Naive thymus-derived CD4-positive, alpha-beta T cell (primary cell): Measurements from ENCODE around the gene FBXW5. TPM values are rescaled to one million over a fixed set of nuclear protein-coding genes. Genes with fewer than 3 reads are reported as not detected.

Experiments
- ATAC-seq: fragments of 150-1000 bp; cut with Tn5 transposase; 2 replicates; pipeline ENCODE4 v1.10.0; 2021; ENCODE audit warnings: mild to moderate bottlenecking, moderate library complexity
- CTCF ChIA-PET: fragments of 350-600 bp; sonication (Branson Sonifier 250); formaldehyde crosslinking; loops from one replicate; lab custom pipeline; 2021; ENCODE audit warnings: antibody characterized with exemption; lab: Charles Lee
- POLR2A ChIA-PET: fragments of 350-600 bp; sonication (Branson Sonifier 250); formaldehyde crosslinking; loops from one replicate; lab custom pipeline; 2021; ENCODE audit warnings: antibody characterized with exemption, inconsistent platforms; lab: Charles Lee
- DNase-seq, 9 donors: peaks; one replicate each; pipeline versions ENCODE4 v3.0.0 to v3.0.0-alpha.2; 2020 to 2022; ENCODE audit warnings: mixed read lengths in 1 of 9
- H3K27ac ChIP-seq: one replicate; pipeline ENCODE4 v1.7.0; 2013; ENCODE audit warnings: mild to moderate bottlenecking, low read depth, low read length, moderate library complexity
- H3K27me3 ChIP-seq, 2 donors: one replicate each; pipeline ENCODE4 v1.7.0; 2013; ENCODE audit warnings: low read length in 2 of 2, mild to moderate bottlenecking in 2 of 2, moderate library complexity in 2 of 2; ENCODE audit not compliant: control insufficient read depth in 2 of 2, insufficient read depth in 2 of 2
- H3K36me3 ChIP-seq, 3 experiments: 1 replicate in 2 of 3; 2 replicates in 1 of 3; pipeline ENCODE4 v1.7.0; 2013; ENCODE audit warnings: low read length in 3 of 3, mild to moderate bottlenecking in 3 of 3, moderate library complexity in 1 of 3; ENCODE audit not compliant: insufficient read depth in 3 of 3, control insufficient read depth in 2 of 3
- H3K4me1 ChIP-seq, 2 donors: one replicate each; pipeline ENCODE4 v1.7.0; 2013; ENCODE audit warnings: low read length in 2 of 2, mild to moderate bottlenecking in 2 of 2, moderate library complexity in 1 of 2; ENCODE audit not compliant: control insufficient read depth in 2 of 2, insufficient read depth in 2 of 2
- H3K4me3 ChIP-seq: 2 replicates; pipeline ENCODE4 v1.7.0; 2013; ENCODE audit warnings: mild to moderate bottlenecking, low read length
- H3K9me3 ChIP-seq, 3 experiments: 1 replicate in 2 of 3; 2 replicates in 1 of 3; pipeline ENCODE4 v1.7.0; 2013; ENCODE audit warnings: low read length in 3 of 3; ENCODE audit not compliant: control insufficient read depth in 2 of 3
- H3K27ac Mint-ChIP-seq, 9 donors: one replicate each; pipeline ENCODE4 v1.8.0; 2020 to 2022; ENCODE audit warnings: mixed read lengths in 9 of 9, mild to moderate bottlenecking in 8 of 9, moderate library complexity in 5 of 9, inconsistent platforms in 2 of 9
- H3K27me3 Mint-ChIP-seq, 5 donors: one replicate each; pipeline ENCODE4 v1.8.0; 2021 to 2022; ENCODE audit warnings: mixed read lengths in 5 of 5, mild to moderate bottlenecking in 1 of 5
- H3K36me3 Mint-ChIP-seq, 5 donors: one replicate each; pipeline ENCODE4 v1.8.0; 2020 to 2022; ENCODE audit warnings: mixed read lengths in 5 of 5, mild to moderate bottlenecking in 3 of 5, inconsistent platforms in 1 of 5
- H3K4me1 Mint-ChIP-seq, 7 donors: one replicate each; pipeline ENCODE4 v1.8.0; 2020 to 2022; ENCODE audit warnings: mixed read lengths in 7 of 7, mild to moderate bottlenecking in 3 of 7, inconsistent platforms in 1 of 7
- H3K4me3 Mint-ChIP-seq, 10 donors: one replicate each; pipeline ENCODE4 v1.8.0; 2020 to 2022; ENCODE audit warnings: mild to moderate bottlenecking in 10 of 10, mixed read lengths in 10 of 10, moderate library complexity in 6 of 10, inconsistent platforms in 2 of 10
- H3K9me3 Mint-ChIP-seq, 11 donors: one replicate each; pipeline ENCODE4 v1.8.0; 2020 to 2022; ENCODE audit warnings: mixed read lengths in 11 of 11, mild to moderate bottlenecking in 4 of 11, inconsistent platforms in 1 of 11, moderate library complexity in 1 of 11
- intact Hi-C, 2 donors: fragments of 100-400 bp; cut with micrococcal nuclease; formaldehyde crosslinking; loops; one replicate each; pipeline ENCODE4 v1.15.1; 2023
- polyA plus RNA-seq, 2 donors: library from polyadenylated mRNA; unstranded; fragments of 300-500 nt; fragmentation: Illumina TruSeq; gene quantifications; one replicate each; pipeline ENCODE4 v1.2.3, GENCODE V29; 2021
- total RNA-seq, 6 experiments: library from RNA in 5 of 6; stranded (reverse) in 5 of 6; gene quantifications; 1 replicate in 5 of 6; 2 replicates in 1 of 6; pipeline ENCODE4 v1.2.3 and lab custom pipeline; 2021 to 2026

Gene FBXW5
- total and polyA plus RNA-seq, 7 experiments from 2014 or later = 54.3 to 113 (median 94.5) TPM

GRCh38 chr9:136939996-136940525 is 4.5 kb downstream of the FBXW5 start:
- ChIA-PET CTCF (no interaction called here), POLR2A (no interaction called here)
- Histone ChIP-seq H3K4me1 (peaks cover 4 to 7% of the 10 kb centered on the region in 2 donors), H3K9me3 (peaks cover 0 to 4% (median 0%) of the 10 kb centered on the region in 3 experiments), H3K27ac (no peak overlapping the region), H3K4me3 (no peak overlapping the region), H3K36me3 (peaks cover 0 to 43% (median 6%) of the 10 kb centered on the region in 3 experiments), H3K27me3 (no peaks in the 10 kb centered on the region)
- no peak for DNase-seq
- H3K27me3 Mint-ChIP-seq = no peaks in the 10 kb centered on the region
- H3K4me1 Mint-ChIP-seq = peaks cover 0 to 22% (median 5%) of the 10 kb centered on the region in 7 donors
- peaks cover 0 to 10% (median 1%) of the 10 kb centered on the region in 11 donors for H3K9me3 Mint-ChIP-seq
- no peak overlapping the region for H3K27ac Mint-ChIP-seq
- peak overlapping the region in 1 of 10 donors; percentile 20 for H3K4me3 Mint-ChIP-seq
- intact Hi-C loops = loop anchor here (5.0 to 10.0 kb wide), 3 partner anchors 133 to 285 kb away; partner anchors contain the start of genes CYSRT1 (in 1 of the 2), NDOR1 (in 1 of the 2), RABL6 (in 1 of the 2) and RNF208 (in 1 of the 2)
- ATAC-seq = no peak
- H3K36me3 Mint-ChIP-seq = peaks cover 0 to 22% (median 12%) of the 10 kb centered on the region in 5 donors

DNA sequence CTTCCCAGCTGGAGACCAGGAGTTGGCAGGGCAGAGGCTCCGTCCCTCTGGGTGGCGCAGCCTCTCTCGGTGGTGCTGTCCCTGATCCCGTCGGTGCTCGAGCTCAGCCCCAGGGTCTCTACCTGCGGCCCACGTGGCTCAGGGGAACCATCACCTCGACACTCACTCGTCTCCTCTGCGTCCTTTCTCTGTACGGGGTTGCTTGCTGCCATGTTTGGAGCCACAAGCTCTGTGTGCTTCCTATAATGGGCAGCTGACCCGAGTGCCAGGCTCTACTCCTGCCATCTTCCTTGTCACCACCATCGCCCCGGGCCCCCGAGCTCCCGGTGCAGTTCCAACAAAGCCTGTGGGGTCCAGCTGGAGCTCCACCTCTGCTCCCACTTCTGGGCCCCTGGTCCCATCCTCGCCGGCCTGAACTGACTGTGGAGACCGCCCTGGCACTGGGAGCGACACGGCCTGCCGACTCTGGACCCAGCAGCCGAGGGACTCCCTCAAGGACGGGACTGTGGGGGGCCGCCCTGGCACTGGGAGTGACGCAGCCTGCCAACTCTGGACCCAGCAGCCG is 5.0 kb downstream of the FBXW5 start:
- peaks cover 0 to 18% (median 1%) of the 10 kb centered on the region in 7 donors for H3K4me1 Mint-ChIP-seq
- Histone ChIP-seq H3K4me3 (no peak overlapping the region), H3K36me3 (peaks cover 0 to 43% (median 6%) of the 10 kb centered on the region in 3 experiments), H3K9me3 (peaks cover 0 to 4% (median 0%) of the 10 kb centered on the region in 3 experiments), H3K27me3 (no peaks in the 10 kb centered on the region), H3K27ac (no peak overlapping the region), H3K4me1 (peaks cover 0 to 4% of the 10 kb centered on the region in 2 donors)
- ChIA-PET CTCF (no interaction called here), POLR2A (no interaction called here)
- no peak for ATAC-seq
- DNase-seq = no peak
- peaks cover 0 to 10% (median 1%) of the 10 kb centered on the region in 11 donors for H3K9me3 Mint-ChIP-seq
- no peak overlapping the region for H3K4me3 Mint-ChIP-seq
- H3K27me3 Mint-ChIP-seq = no peaks in the 10 kb centered on the region
- H3K36me3 Mint-ChIP-seq = peaks cover 0 to 22% (median 12%) of the 10 kb centered on the region in 5 donors
- intact Hi-C loops = no loop called here
- H3K27ac Mint-ChIP-seq = peak overlapping the region in 1 of 9 donors; percentile 41

GRCh38 chr9:136937186-136938001 is 7.1 kb downstream of the FBXW5 start:
- Mint-ChIP-seq H3K27me3 (no peaks in the 10 kb centered on the region), H3K4me1 (peaks cover 0 to 18% (median 10%) of the 10 kb centered on the region in 7 donors), H3K9me3 (peaks cover 0 to 10% (median 1%) of the 10 kb centered on the region in 11 donors), H3K36me3 (peaks cover 0 to 22% (median 12%) of the 10 kb centered on the region in 5 donors), H3K4me3 (no peak overlapping the region), H3K27ac (no peak overlapping the region)
- DNase-seq (peak in 1 of 9 donors; percentile 1), ATAC-seq (no peak)
- ChIA-PET CTCF (interaction anchor here (2.0 kb wide), 1 partner anchor 37 kb away, joined by 5 read pairs; no protein-coding TSS in a partner anchor), POLR2A (no interaction called here)
- Histone ChIP-seq H3K36me3 (peaks cover 0 to 34% (median 6%) of the 10 kb centered on the region in 3 experiments), H3K4me1 (no peaks in the 10 kb centered on the region), H3K27me3 (no peaks in the 10 kb centered on the region), H3K4me3 (no peak overlapping the region), H3K9me3 (peaks cover 0 to 4% (median 0%) of the 10 kb centered on the region in 3 experiments), H3K27ac (no peak overlapping the region)
- intact Hi-C loops = no loop called here

GRCh38 chr9:136936645-136937170 is 7.8 kb downstream of the FBXW5 start:
- ChIA-PET POLR2A (interaction anchor here (0.7 kb wide), 1 partner anchor 37 kb away, joined by 3 read pairs; no protein-coding TSS in a partner anchor), CTCF (interaction anchor here (0.9 to 2.0 kb wide), 2 partner anchors 37 to 159 kb away, joined by 3 to 5 read pairs; no protein-coding TSS in a partner anchor)
- Histone ChIP-seq H3K4me3 (no peak overlapping the region), H3K4me1 (no peaks in the 10 kb centered on the region), H3K36me3 (peaks cover 0 to 27% (median 6%) of the 10 kb centered on the region in 3 experiments), H3K9me3 (peaks cover 0 to 4% (median 0%) of the 10 kb centered on the region in 3 experiments), H3K27me3 (no peaks in the 10 kb centered on the region), H3K27ac (no peak overlapping the region)
- intact Hi-C loops = no loop called here
- no peak for ATAC-seq
- peaks cover 0 to 22% (median 13%) of the 10 kb centered on the region in 5 donors for H3K36me3 Mint-ChIP-seq
- H3K27ac Mint-ChIP-seq = no peak overlapping the region
- H3K4me1 Mint-ChIP-seq = peaks cover 0 to 20% (median 9%) of the 10 kb centered on the region in 7 donors
- peaks cover 0 to 10% (median 1%) of the 10 kb centered on the region in 11 donors for H3K9me3 Mint-ChIP-seq
- no peak for DNase-seq
- no peaks in the 10 kb centered on the region for H3K27me3 Mint-ChIP-seq
- H3K4me3 Mint-ChIP-seq = no peak overlapping the region

- Mint-ChIP-seq H3K4me3 (no peak overlapping the region), H3K27ac (no peak overlapping the region), H3K4me1 (peaks cover 0 to 20% (median 9%) of the 10 kb centered on the region in 7 donors), H3K27me3 (no peaks in the 10 kb centered on the region), H3K36me3 (peaks cover 0 to 22% (median 13%) of the 10 kb centered on the region in 5 donors), H3K9me3 (peaks cover 0 to 10% (median 0%) of the 10 kb centered on the region in 11 donors)
- DNase-seq (no peak), ATAC-seq (no peak)
- Histone ChIP-seq H3K9me3 (peaks cover 0 to 4% (median 0%) of the 10 kb centered on the region in 3 experiments), H3K27me3 (no peaks in the 10 kb centered on the region), H3K36me3 (peaks cover 0 to 17% (median 0%) of the 10 kb centered on the region in 3 experiments), H3K4me3 (no peak overlapping the region), H3K4me1 (no peaks in the 10 kb centered on the region), H3K27ac (no peak overlapping the region)
- ChIA-PET CTCF (no interaction called here), POLR2A (interaction anchor here (0.6 kb wide), 1 partner anchor 96 kb away, joined by 4 read pairs; no protein-coding TSS in a partner anchor)
- intact Hi-C loops = no loop called here
Observed at GRCh38 chr9:136935651-136936050, 8.9 kb downstream of the FBXW5 start.

DNA sequence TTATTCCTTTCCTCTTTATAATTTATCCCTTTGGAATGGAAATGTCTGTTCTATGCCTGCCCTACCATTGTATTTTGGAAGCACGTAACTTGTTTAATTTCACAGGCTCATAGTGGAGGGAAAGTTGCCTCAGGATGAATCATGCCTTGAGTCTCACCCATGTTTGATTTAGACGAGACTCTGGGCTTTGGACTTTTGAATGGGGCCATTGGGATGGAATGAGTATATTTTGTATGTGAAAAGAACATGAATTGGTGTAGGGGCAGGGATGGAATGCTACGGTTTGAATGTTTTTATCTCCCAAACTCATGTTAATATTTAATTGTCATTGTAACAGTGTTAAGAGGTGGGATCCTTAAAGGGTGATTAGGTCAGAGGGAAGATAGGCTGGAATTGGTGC is 10.3 kb downstream of the FBXW5 start:
- H3K4me1 ChIP-seq = no peaks in the 10 kb centered on the region
- H3K9me3 ChIP-seq = peaks cover 0 to 4% (median 0%) of the 10 kb centered on the region in 3 experiments
- Mint-ChIP-seq H3K27ac (peak overlapping the region in 1 of 9 donors; percentile 1), H3K4me3 (no peak overlapping the region), H3K4me1 (peaks cover 0 to 20% (median 9%) of the 10 kb centered on the region in 7 donors), H3K27me3 (no peaks in the 10 kb centered on the region), H3K36me3 (peaks cover 0 to 23% (median 10%) of the 10 kb centered on the region in 5 donors), H3K9me3 (peaks cover 0 to 8% (median 0%) of the 10 kb centered on the region in 11 donors)
- H3K4me3 ChIP-seq = no peak overlapping the region
- ATAC-seq (no peak), DNase-seq (no peak)
- peaks cover 0 to 3% (median 0%) of the 10 kb centered on the region in 3 experiments for H3K36me3 ChIP-seq
- intact Hi-C loops = no loop called here
- H3K27ac ChIP-seq = no peak overlapping the region
- H3K27me3 ChIP-seq = no peaks in the 10 kb centered on the region
- CTCF ChIA-PET = no interaction called here
- POLR2A ChIA-PET = no interaction called here
